Stimulated activated CD4-positive, alpha-beta T cell treated with anti-CD3 and anti-CD28 coated beads, Interleukin-2, amount 100 ng/mL, for 24 hours (primary cell): ENCODE measurements around the gene ADCY4.

Experiments used
- DNase-seq, 2 donors: peaks; one replicate each; pipeline ENCODE4 v3.0.0-alpha.2; 2020

ADCY4 gene

GRCh38 chr14:24293525-24293924 is 41.3 kb downstream of the ADCY4 start:
- no peak for DNase-seq

GRCh38 chr14:24292118-24292807 is 42.6 kb downstream of the ADCY4 start:
- DNase-seq: no peak

- no peak for DNase-seq
Measured at GRCh38 chr14:24291446-24292117, 43.3 kb downstream of the ADCY4 start.

GRCh38 chr14:24290746-24291145 is 44.1 kb downstream of the ADCY4 start:
- no peak for DNase-seq

- peak; percentile 61 to 69 for DNase-seq
Measured at GRCh38 chr14:24289649-24290280, 45.1 kb downstream of the ADCY4 start.

GRCh38 chr14:24286996-24287395 is 47.9 kb downstream of the ADCY4 start:
- no peak for DNase-seq

GRCh38 chr14:24285351-24285750 is 49.5 kb downstream of the ADCY4 start:
- DNase-seq: no peak

- no peak for DNase-seq
Measured at GRCh38 chr14:24284501-24285035, 50.3 kb downstream of the ADCY4 start.

GRCh38 chr14:24283796-24284460 is 50.9 kb downstream of the ADCY4 start:
- no peak for DNase-seq

- DNase-seq: no peak
Measured at GRCh38 chr14:24282736-24283135, 52.1 kb downstream of the ADCY4 start.

- DNase-seq: no peak
Measured at GRCh38 chr14:24281636-24282035, 53.2 kb downstream of the ADCY4 start.

- DNase-seq: no peak
Measured at GRCh38 chr14:24280797-24281460, 53.9 kb downstream of the ADCY4 start.

- DNase-seq: peak; percentile 56 to 61
Measured at GRCh38 chr14:24279301-24280186, 55.3 kb downstream of the ADCY4 start.

GRCh38 chr14:24278424-24278823 is 56.4 kb downstream of the ADCY4 start:
- DNase-seq: no peak

- DNase-seq: peak; percentile 22 to 25
Measured at GRCh38 chr14:24277606-24278321, 57.1 kb downstream of the ADCY4 start.

- no peak for DNase-seq
Measured at GRCh38 chr14:24277071-24277470, 57.8 kb downstream of the ADCY4 start.

GRCh38 chr14:24274101-24274543 is 60.7 kb downstream of the ADCY4 start:
- DNase-seq: peak; percentile 48 to 54

GRCh38 chr14:24273422-24273998 is 61.4 kb downstream of the ADCY4 start:
- DNase-seq: no peak

GRCh38 chr14:24272467-24272866 is 62.4 kb downstream of the ADCY4 start:
- no peak for DNase-seq

GRCh38 chr14:24271834-24272263 is 63.0 kb downstream of the ADCY4 start:
- DNase-seq: no peak
